ENCODE results near the gene DUSP10.

DUSP10 gene

GRCh38 chr1:221741703-221742554 is at the start of gene DUSP10:
DUSP10 (minus strand) TSS chr1:221742089; CDS start chr1:221739744, 2,345 bp downstream.
- peak; percentile 94 to 98 for DNase-seq (ENCODE audit: extremely low read depth in 1 of 2, low read depth in 1 of 2)

- no peak for DNase-seq (ENCODE audit: extremely low read depth in 1 of 2, low read depth in 1 of 2)
These were observed 46.6 kb upstream of the DUSP10 start for GRCh38 chr1:221788466-221788865.

GRCh38 chr1:221786647-221787046 is 44.8 kb upstream of the DUSP10 start:
- DNase-seq (ENCODE audit: extremely low read depth in 1 of 2, low read depth in 1 of 2) = no peak

GRCh38 chr1:221783936-221784335 is 42.0 kb upstream of the DUSP10 start:
- no peak for DNase-seq (ENCODE audit: extremely low read depth in 1 of 2, low read depth in 1 of 2)

- DNase-seq (ENCODE audit: extremely low read depth in 1 of 2, low read depth in 1 of 2) = no peak
These were observed 41.5 kb upstream of the DUSP10 start for GRCh38 chr1:221783437-221783836.

GRCh38 chr1:221782970-221783369 is 41.1 kb upstream of the DUSP10 start:
- DNase-seq (ENCODE audit: extremely low read depth in 1 of 2, low read depth in 1 of 2) = no peak

- DNase-seq (ENCODE audit: extremely low read depth in 1 of 2, low read depth in 1 of 2) = no peak
These were observed 40.6 kb upstream of the DUSP10 start for GRCh38 chr1:221782477-221782876.

GRCh38 chr1:221781102-221781755 is 39.3 kb upstream of the DUSP10 start:
- DNase-seq (ENCODE audit: extremely low read depth in 1 of 2, low read depth in 1 of 2) = no peak

GRCh38 chr1:221780175-221780574 is 38.3 kb upstream of the DUSP10 start:
- DNase-seq (ENCODE audit: extremely low read depth in 1 of 2, low read depth in 1 of 2) = no peak

GRCh38 chr1:221779771-221780170 is 37.9 kb upstream of the DUSP10 start:
- no peak for DNase-seq (ENCODE audit: extremely low read depth in 1 of 2, low read depth in 1 of 2)

- no peak for DNase-seq (ENCODE audit: extremely low read depth in 1 of 2, low read depth in 1 of 2)
These were observed 36.8 kb upstream of the DUSP10 start for GRCh38 chr1:221778535-221779142.

GRCh38 chr1:221778125-221778524 is 36.2 kb upstream of the DUSP10 start:
- no peak for DNase-seq (ENCODE audit: extremely low read depth in 1 of 2, low read depth in 1 of 2)

GRCh38 chr1:221777431-221778072 is 35.7 kb upstream of the DUSP10 start:
- peak in 1 of 2 donors; percentile 45 for DNase-seq (ENCODE audit: extremely low read depth in 1 of 2, low read depth in 1 of 2)

- no peak for DNase-seq (ENCODE audit: extremely low read depth in 1 of 2, low read depth in 1 of 2)
These were observed 34.8 kb upstream of the DUSP10 start for GRCh38 chr1:221776495-221777301.

- no peak for DNase-seq (ENCODE audit: extremely low read depth in 1 of 2, low read depth in 1 of 2)
These were observed 33.3 kb upstream of the DUSP10 start for GRCh38 chr1:221775206-221775605.

- DNase-seq (ENCODE audit: extremely low read depth in 1 of 2, low read depth in 1 of 2) = no peak
These were observed 32.4 kb upstream of the DUSP10 start for GRCh38 chr1:221774054-221774842.

- DNase-seq (ENCODE audit: extremely low read depth in 1 of 2, low read depth in 1 of 2) = no peak
These were observed 31.5 kb upstream of the DUSP10 start for GRCh38 chr1:221773383-221773782.

GRCh38 chr1:221772117-221772516 is 30.2 kb upstream of the DUSP10 start:
- no peak for DNase-seq (ENCODE audit: extremely low read depth in 1 of 2, low read depth in 1 of 2)

- DNase-seq (ENCODE audit: extremely low read depth in 1 of 2, low read depth in 1 of 2) = no peak
These were observed 26.7 kb upstream of the DUSP10 start for GRCh38 chr1:221768444-221769066.
